ENCODE data around the gene SLC7A4. TPM values are rescaled to one million over a fixed set of nuclear protein-coding genes. Genes with fewer than 3 reads are reported as not detected.
"Not testable (repeated sequence)": the region's sequence is repeated elsewhere in the genome, so short reads cannot be mapped to it uniquely, and the experiment has no call there.

Gene SLC7A4
- total and polyA plus RNA-seq, 2 of the 8 experiments (the other 6 are each of a cell fraction or from before 2014, with no cell fraction given): 0.92 TPM; not detected in 1

DNA sequence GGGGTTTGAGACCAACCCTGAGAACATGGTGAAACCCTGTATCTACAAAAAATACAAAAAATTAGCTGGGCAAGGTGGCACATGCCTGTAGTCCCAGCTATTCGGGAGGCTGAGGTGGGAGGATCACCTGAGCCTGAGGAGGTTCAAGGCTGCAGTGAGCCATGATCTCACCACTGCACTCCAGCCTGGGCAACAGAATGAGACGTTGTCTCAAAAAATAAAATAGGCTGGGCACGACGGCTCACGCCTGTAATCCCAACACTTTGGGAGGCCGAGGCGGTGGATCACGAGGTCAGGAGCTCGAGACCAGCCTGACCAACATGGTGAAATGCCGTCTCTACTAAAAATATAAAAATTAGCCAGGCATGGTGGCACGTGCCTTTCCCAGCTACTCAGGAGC lies 32.1 kb upstream of the SLC7A4 start:
- not testable (repeated sequence) for H3K4me1 ChIP-seq (replicated peaks in 1 of 4; ENCODE audit: control insufficient read depth in 3 of 4, insufficient read depth in 4 of 4, low read length in 3 of 4); H2AK5ac ChIP-seq (ENCODE audit: low read depth, low read length); H2BK5ac ChIP-seq (ENCODE audit: low read depth, low read length); H3K4ac ChIP-seq (replicated peaks; ENCODE audit: insufficient read length, low read depth, low read length); H2BK15ac ChIP-seq (ENCODE audit: low read length); H3K18ac ChIP-seq (ENCODE audit: extremely low read depth, low read length); H3K56ac ChIP-seq (replicated peaks; ENCODE audit: insufficient read length, low read depth, low read length); H4K8ac ChIP-seq (ENCODE audit: extremely low read depth, insufficient read depth, low read length); H3K9me3 ChIP-seq (ENCODE audit: insufficient read depth in 2 of 2, low read depth in 1 of 2, low read length in 1 of 2); H3K27me3 ChIP-seq (replicated peaks in 1 of 4; ENCODE audit: control insufficient read depth in 3 of 4, extremely low read depth in 1 of 4, insufficient read depth in 3 of 4, low read length in 3 of 4); FAIRE-seq; H3K79me1 ChIP-seq (ENCODE audit: low read depth, low read length); H3K36me3 ChIP-seq (ENCODE audit: control insufficient read depth in 2 of 4, insufficient read depth in 4 of 4, low read length in 3 of 4); H3K4me3 ChIP-seq (ENCODE audit: extremely low read depth in 1 of 4, insufficient read depth in 2 of 4, low read depth in 3 of 4, low read length in 4 of 4); H3K27ac ChIP-seq (ENCODE audit: low read depth, low read length); H3K14ac ChIP-seq (ENCODE audit: insufficient read length); H4K5ac ChIP-seq (ENCODE audit: insufficient read length, low read depth, low read length); H2BK12ac ChIP-seq (ENCODE audit: low read depth, low read length); H3K23ac ChIP-seq (ENCODE audit: insufficient read length); H4K91ac ChIP-seq (replicated peaks; ENCODE audit: insufficient read length, low read length); H2AFZ ChIP-seq (ENCODE audit: low read length); H3K9ac ChIP-seq (replicated peaks in 1 of 4; ENCODE audit: extremely low read depth in 1 of 4, low read depth in 3 of 4, low read length in 3 of 4); DNase-seq (ENCODE audit: low read depth in 1 of 2, low spot score in 2 of 2); H3K79me2 ChIP-seq (ENCODE audit: control insufficient read depth in 1 of 2, insufficient read depth in 2 of 2, low read length in 2 of 2); H4K20me1 ChIP-seq (replicated peaks in 1 of 2; ENCODE audit: control insufficient read depth in 1 of 2, insufficient read depth in 2 of 2, low read length in 2 of 2); H2BK20ac ChIP-seq (ENCODE audit: low read length); H3K23me2 ChIP-seq (ENCODE audit: low read depth, low read length); H3K4me2 ChIP-seq (ENCODE audit: insufficient read depth in 1 of 2, low read depth in 2 of 2, low read length in 2 of 2); H2BK120ac ChIP-seq (replicated peaks; ENCODE audit: low read depth, low read length)
- CTCF ChIA-PET (ENCODE audit: partially characterized antibody): interaction anchor here (0.6 to 1.0 kb wide), 4 partner anchors 19 to 44 kb away, joined by 3 to 4 read pairs (median 3); partner anchors contain the start of gene LRRC74B
- POLR2A ChIA-PET (ENCODE audit: partially characterized antibody): interaction anchor here (0.6 to 1.1 kb wide), 3 partner anchors 19 to 231 kb away, joined by 3 to 5 read pairs (median 4); partner anchors contain the start of gene LRRC74B
- 90% methylated on average over 11 of the region's 11 CpGs; no CpG with 5 or more reads in 1 of the 2 experiments for WGBS, 2 experiments (ENCODE audit: extremely low coverage in 1 of 2, insufficient coverage in 1 of 2, insufficient read length in 1 of 2, insufficient replicate concordance in 2 of 2, low coverage in 1 of 2, low lambda C conversion rate in 2 of 2, missing lambda C conversion rate in 1 of 2)

- H4K91ac ChIP-seq (replicated peaks; ENCODE audit: insufficient read length, low read length); H3K56ac ChIP-seq (replicated peaks; ENCODE audit: insufficient read length, low read depth, low read length); H3K18ac ChIP-seq (ENCODE audit: extremely low read depth, low read length); H3K79me1 ChIP-seq (ENCODE audit: low read depth, low read length); H4K20me1 ChIP-seq (replicated peaks in 1 of 2; ENCODE audit: control insufficient read depth in 1 of 2, insufficient read depth in 2 of 2, low read length in 2 of 2); H2BK120ac ChIP-seq (replicated peaks; ENCODE audit: low read depth, low read length); H2AK5ac ChIP-seq (ENCODE audit: low read depth, low read length); H3K79me2 ChIP-seq (ENCODE audit: control insufficient read depth in 1 of 2, insufficient read depth in 2 of 2, low read length in 2 of 2); H2BK12ac ChIP-seq (ENCODE audit: low read depth, low read length); H4K5ac ChIP-seq (ENCODE audit: insufficient read length, low read depth, low read length); CTCF ChIA-PET (ENCODE audit: partially characterized antibody); H3K27me3 ChIP-seq (replicated peaks in 1 of 4; ENCODE audit: control insufficient read depth in 3 of 4, extremely low read depth in 1 of 4, insufficient read depth in 3 of 4, low read length in 3 of 4); H3K9me3 ChIP-seq (ENCODE audit: insufficient read depth in 2 of 2, low read depth in 1 of 2, low read length in 1 of 2); H3K23me2 ChIP-seq (ENCODE audit: low read depth, low read length); H3K27ac ChIP-seq (ENCODE audit: low read depth, low read length); H2BK5ac ChIP-seq (ENCODE audit: low read depth, low read length); H3K4me1 ChIP-seq (replicated peaks in 1 of 4; ENCODE audit: control insufficient read depth in 3 of 4, insufficient read depth in 4 of 4, low read length in 3 of 4); H3K4ac ChIP-seq (replicated peaks; ENCODE audit: insufficient read length, low read depth, low read length); H3K14ac ChIP-seq (ENCODE audit: insufficient read length); POLR2A ChIA-PET (ENCODE audit: partially characterized antibody); H2BK15ac ChIP-seq (ENCODE audit: low read length); H3K4me2 ChIP-seq (ENCODE audit: insufficient read depth in 1 of 2, low read depth in 2 of 2, low read length in 2 of 2); H2AFZ ChIP-seq (ENCODE audit: low read length); H3K36me3 ChIP-seq (ENCODE audit: control insufficient read depth in 2 of 4, insufficient read depth in 4 of 4, low read length in 3 of 4); DNase-seq (ENCODE audit: low read depth in 1 of 2, low spot score in 2 of 2); H3K9ac ChIP-seq (replicated peaks in 1 of 4; ENCODE audit: extremely low read depth in 1 of 4, low read depth in 3 of 4, low read length in 3 of 4); H3K23ac ChIP-seq (ENCODE audit: insufficient read length); H4K8ac ChIP-seq (ENCODE audit: extremely low read depth, insufficient read depth, low read length); H3K4me3 ChIP-seq (ENCODE audit: extremely low read depth in 1 of 4, insufficient read depth in 2 of 4, low read depth in 3 of 4, low read length in 4 of 4); H2BK20ac ChIP-seq (ENCODE audit: low read length): not testable (repeated sequence)
- 85% methylated on average over 16 of the region's 18 CpGs; no CpG with 5 or more reads in 1 of the 2 experiments for WGBS, 2 experiments (ENCODE audit: extremely low coverage in 1 of 2, insufficient coverage in 1 of 2, insufficient read length in 1 of 2, insufficient replicate concordance in 2 of 2, low coverage in 1 of 2, low lambda C conversion rate in 2 of 2, missing lambda C conversion rate in 1 of 2)
- FAIRE-seq: peak; percentile 42
These were observed 29.4 kb upstream of the SLC7A4 start for GRCh38 chr22:21061660-21062321.

Data from H1 (cell line).